Peyer's patch (tissue), 4 donors: ENCODE data around the gene SENP2. TPM values are rescaled to one million over a fixed set of nuclear protein-coding genes. Genes with fewer than 3 reads are reported as not detected.
"Not testable (repeated sequence)": the region's sequence is repeated elsewhere in the genome, so short reads cannot be mapped to it uniquely, and the experiment has no call there.

Experiments used
- DNase-seq, 3 donors: peaks; one replicate each; pipeline ENCODE4 v3.0.0-alpha.2; 2017 to 2019
- H3K27ac ChIP-seq, 4 donors: fragments of 200-600 bp; sonication (generic); one replicate each; pipeline ENCODE4 v1.5.1; 2016 to 2019
- H3K27me3 ChIP-seq, 2 donors: fragments of 200-600 bp; sonication (generic); one replicate each; pipeline ENCODE4 v1.5.1; 2019
- H3K36me3 ChIP-seq, 3 donors: fragments of 200-600 bp; sonication (generic); one replicate each; pipeline ENCODE4 v1.5.1; 2016 to 2019
- H3K4me1 ChIP-seq, 4 donors: fragments of 200-600 bp; sonication (generic); one replicate each; pipeline ENCODE4 v1.5.1; 2016 to 2019
- H3K4me3 ChIP-seq, 4 donors: fragments of 200-600 bp; sonication (generic); 1 replicate in 3 of 4; 2 replicates in 1 of 4; pipeline ENCODE4 v1.5.1; 2016 to 2019; ENCODE audit warnings: mild to moderate bottlenecking in 1 of 4
- H3K9me3 ChIP-seq, 4 donors: fragments of 200-600 bp; sonication (generic); one replicate each; pipeline ENCODE4 v1.5.1; 2016 to 2019; ENCODE audit warnings: mild to moderate bottlenecking in 1 of 4
- CTCF ChIP-seq, 6 experiments: fragments of 450-650 bp in 4 of 6; fragments of 200-600 bp in 2 of 6; sonication (generic) in 1 of 6; IDR thresholded peaks; one replicate each; pipeline ENCODE4 v1.5.1; 2017 to 2019; ENCODE audit warnings: antibody characterized with exemption in 6 of 6, mild to moderate bottlenecking in 3 of 6, moderate library complexity in 1 of 6
- POLR2A ChIP-seq, 2 donors: fragments of 450-650 bp; IDR thresholded peaks; one replicate each; pipeline ENCODE4 v1.5.1; 2017; ENCODE audit warnings: antibody characterized with exemption in 2 of 2, mild to moderate bottlenecking in 2 of 2, moderate library complexity in 2 of 2
- total RNA-seq, 4 donors: library from RNA; depleted of rRNA; stranded (reverse); fragments of >200 nt; gene quantifications; one replicate each; pipeline ENCODE4 v1.1.0, GENCODE V29; 2016

The SENP2 gene
- total RNA-seq, 4 donors from 2014 or later = 21.8 to 48.7 (median 28.7) TPM

- peak overlapping the region in 2 of 4 donors; percentile 39 to 66 for H3K27ac ChIP-seq
Measured at GRCh38 chr3:185658504-185658912, 72.4 kb downstream of the SENP2 start.

GRCh38 chr3:185658943-185659342, 72.8 kb downstream of the SENP2 start:
- H3K36me3 ChIP-seq = peaks cover 0 to 27% (median 0%) of the 10 kb centered on the region in 3 donors
- DNase-seq = no peak
- H3K27ac ChIP-seq = peak overlapping the region in 1 of 4 donors; percentile 18

More at GRCh38 chr3:185658504-185658912, 72.4 kb downstream of the SENP2 start:
- H3K27me3 ChIP-seq = no peaks in the 10 kb centered on the region
- peaks cover 0 to 29% (median 0%) of the 10 kb centered on the region in 3 donors for H3K36me3 ChIP-seq
- peaks cover 0 to 10% (median 0%) of the 10 kb centered on the region in 4 donors for H3K4me1 ChIP-seq
- DNase-seq = peak in 1 of 3 donors; percentile 80
- H3K9me3 ChIP-seq = no peaks in the 10 kb centered on the region
- TF ChIP-seq POLR2A (IDR thresholded peaks at IDR 0.05) (no peak), CTCF (IDR thresholded peaks at IDR 0.05) (no peak)
- H3K4me3 ChIP-seq = no peak overlapping the region

GRCh38 chr3:185659942-185660921, 74.1 kb downstream of the SENP2 start:
- Histone ChIP-seq H3K27ac (peak overlapping the region in 2 of 4 donors; percentile 27 to 44), H3K27me3 (no peaks in the 10 kb centered on the region), H3K9me3 (no peaks in the 10 kb centered on the region), H3K36me3 (peaks cover 0 to 26% (median 0%) of the 10 kb centered on the region in 3 donors), H3K4me1 (peaks cover 0 to 10% (median 0%) of the 10 kb centered on the region in 4 donors), H3K4me3 (peak overlapping the region in 1 of 4 donors; percentile 8)
- peak; percentile 38 to 86 (median 75) for DNase-seq
- TF ChIP-seq POLR2A (IDR thresholded peaks at IDR 0.05) (no peak), CTCF (IDR thresholded peaks at IDR 0.05) (peak; percentile 49 to 89 (median 86))

More at GRCh38 chr3:185658943-185659342, 72.8 kb downstream of the SENP2 start:
- H3K9me3 ChIP-seq = no peaks in the 10 kb centered on the region
- peaks cover 0 to 10% (median 0%) of the 10 kb centered on the region in 4 donors for H3K4me1 ChIP-seq
- no peaks in the 10 kb centered on the region for H3K27me3 ChIP-seq
- no peak for TF ChIP-seq CTCF (IDR thresholded peaks at IDR 0.05)
- no peak for TF ChIP-seq POLR2A (IDR thresholded peaks at IDR 0.05)
- H3K4me3 ChIP-seq = no peak overlapping the region

- peaks cover 0 to 10% (median 0%) of the 10 kb centered on the region in 4 donors for H3K4me1 ChIP-seq
- not testable (repeated sequence) for H3K27ac ChIP-seq, H3K9me3 ChIP-seq, H3K27me3 ChIP-seq, DNase-seq, H3K4me3 ChIP-seq
- H3K36me3 ChIP-seq = peaks cover 0 to 16% (median 0%) of the 10 kb centered on the region in 3 donors
Measured at GRCh38 chr3:185661296-185661695, 75.2 kb downstream of the SENP2 start.

- no peak overlapping the region for H3K4me3 ChIP-seq
- H3K27me3 ChIP-seq = no peaks in the 10 kb centered on the region
- TF ChIP-seq CTCF (IDR thresholded peaks at IDR 0.05) (no peak), POLR2A (IDR thresholded peaks at IDR 0.05) (no peak)
- H3K36me3 ChIP-seq = peaks cover 0 to 16% (median 0%) of the 10 kb centered on the region in 3 donors
- no peak overlapping the region for H3K27ac ChIP-seq
- peaks cover 0 to 10% (median 0%) of the 10 kb centered on the region in 4 donors for H3K4me1 ChIP-seq
- DNase-seq = no peak
- H3K9me3 ChIP-seq = no peaks in the 10 kb centered on the region
Measured at GRCh38 chr3:185661772-185662171, 75.7 kb downstream of the SENP2 start.

GRCh38 chr3:185663929-185664328, 77.8 kb downstream of the SENP2 start:
- H3K36me3 ChIP-seq = peaks cover 0 to 11% (median 0%) of the 10 kb centered on the region in 3 donors
- H3K27ac ChIP-seq = no peak overlapping the region
- no peak for DNase-seq
- no peak overlapping the region for H3K4me3 ChIP-seq
- no peaks in the 10 kb centered on the region for H3K27me3 ChIP-seq
- TF ChIP-seq POLR2A (IDR thresholded peaks at IDR 0.05) = no peak
- TF ChIP-seq CTCF (IDR thresholded peaks at IDR 0.05) = no peak
- H3K9me3 ChIP-seq = no peaks in the 10 kb centered on the region
- peaks cover 0 to 10% (median 0%) of the 10 kb centered on the region in 4 donors for H3K4me1 ChIP-seq
